ENCODE measurements around the gene NCEH1.

NCEH1 gene

DNA sequence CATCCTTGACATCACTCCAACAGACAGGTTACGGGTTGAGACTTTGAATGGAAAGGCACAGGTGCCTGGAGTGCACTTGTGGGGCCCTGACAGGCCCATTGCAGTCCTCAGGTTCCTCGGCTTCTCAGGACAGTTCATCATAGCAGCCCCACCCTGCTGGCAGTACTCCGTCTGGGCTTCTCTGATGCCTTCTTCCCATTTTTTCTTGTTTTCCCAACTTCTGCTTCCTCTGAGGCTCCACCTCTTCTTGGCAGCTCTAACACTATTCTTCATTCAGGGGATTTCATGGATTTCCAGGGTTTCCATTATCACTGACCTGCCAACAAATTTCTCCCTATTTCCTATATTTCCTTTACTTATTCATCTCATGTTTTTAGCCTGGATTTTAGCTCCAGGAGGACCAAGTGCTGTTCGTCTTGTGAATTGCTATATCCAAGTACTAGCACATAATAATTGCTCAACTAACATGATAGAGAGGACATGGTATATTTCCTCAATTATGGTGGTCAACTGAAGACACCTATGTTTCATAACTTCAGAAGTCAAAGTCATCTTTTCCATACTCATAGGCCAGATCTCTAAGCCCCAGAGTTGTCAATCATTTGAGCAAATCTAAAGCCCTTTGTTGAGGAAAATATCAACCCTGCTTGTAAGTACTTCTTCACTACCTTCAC is 16.2 kb downstream of the NCEH1 start:
- no peak overlapping the region for H4K8ac ChIP-seq (ENCODE audit: low read depth, low read length)
- H3K14ac ChIP-seq (ENCODE audit: low read length) = no peak overlapping the region
- H3K4me1 ChIP-seq (ENCODE audit: control insufficient read depth in 1 of 2, insufficient read depth in 2 of 2, low read length in 2 of 2) = no peaks in the 10 kb centered on the region
- no peaks in the 10 kb centered on the region for H3K27me3 ChIP-seq (ENCODE audit: insufficient read depth, low read length)
- no peak overlapping the region for H4K12ac ChIP-seq (ENCODE audit: low read depth, low read length)
- H3K4me3 ChIP-seq (ENCODE audit: low read depth, low read length) = no peak overlapping the region
- no peak overlapping the region for H3K27ac ChIP-seq (ENCODE audit: low read depth, low read length)
- H3K9me3 ChIP-seq (ENCODE audit: insufficient read depth, low read depth, low read length) = no peaks in the 10 kb centered on the region
- no peak overlapping the region for H3K4ac ChIP-seq (ENCODE audit: low read depth, low read length)
- no CpG with 5 or more reads among the region's 4 CpGs for WGBS (ENCODE audit: extremely low coverage, insufficient coverage, insufficient read length)
- H3K36me3 ChIP-seq (ENCODE audit: control insufficient read depth in 1 of 2, insufficient read depth in 2 of 2, low read length in 2 of 2) = no peaks in the 10 kb centered on the region
- H2AFZ ChIP-seq (ENCODE audit: insufficient read depth, low read length, poor library complexity) = no peak overlapping the region
- H3K79me2 ChIP-seq (ENCODE audit: control insufficient read depth, insufficient read depth, low read length, poor library complexity) = no peaks in the 10 kb centered on the region
- no peak overlapping the region for H2BK5ac ChIP-seq (ENCODE audit: low read depth, low read length, poor library complexity)
- H2AK5ac ChIP-seq (ENCODE audit: low read length) = no peak overlapping the region
- DNase-seq = no peak
- no peak overlapping the region for H4K91ac ChIP-seq (ENCODE audit: low read depth, low read length)
- no peak overlapping the region for H2BK12ac ChIP-seq (ENCODE audit: low read length)
- no peak overlapping the region for H3K23ac ChIP-seq (ENCODE audit: low read length)
- H3K9ac ChIP-seq (ENCODE audit: low read length) = no peak overlapping the region
- H3K79me1 ChIP-seq (ENCODE audit: low read length) = no peaks in the 10 kb centered on the region
- H3K4me2 ChIP-seq (ENCODE audit: low read length) = no peak overlapping the region
- no peak overlapping the region for H2BK120ac ChIP-seq (ENCODE audit: insufficient read depth, low read length, poor library complexity)
- H3K18ac ChIP-seq (ENCODE audit: low read length) = no peak overlapping the region

DNA sequence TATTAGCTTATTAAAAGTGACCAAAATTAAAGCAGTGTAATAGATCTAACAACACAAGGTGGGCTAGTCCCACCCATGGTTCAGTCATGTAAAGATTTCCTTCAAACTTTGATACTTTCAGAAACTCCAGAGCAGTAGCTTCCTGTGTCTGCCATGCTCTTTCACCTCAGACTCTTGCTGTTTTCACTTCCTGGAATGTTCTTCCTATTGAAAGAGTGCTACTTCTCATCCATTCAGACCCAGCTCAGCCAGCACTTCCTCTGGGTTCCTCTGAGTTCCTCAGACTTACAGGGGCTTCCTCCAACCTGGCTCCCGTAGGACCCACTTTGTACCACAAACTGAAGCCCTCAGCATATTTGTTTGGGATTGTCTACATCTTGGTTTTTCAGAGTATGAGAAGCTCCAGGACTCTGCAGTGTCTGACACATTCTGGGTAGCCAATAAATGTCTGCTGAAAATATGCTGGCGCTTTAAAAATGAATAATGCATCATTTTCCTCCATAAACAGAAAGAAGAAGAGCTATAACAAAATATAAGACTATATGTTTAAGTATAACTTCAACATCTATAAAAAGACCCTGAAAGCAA is 18.0 kb downstream of the NCEH1 start:
- no peaks in the 10 kb centered on the region for H3K36me3 ChIP-seq (ENCODE audit: control insufficient read depth in 1 of 2, insufficient read depth in 2 of 2, low read length in 2 of 2)
- no peak overlapping the region for H4K8ac ChIP-seq (ENCODE audit: low read depth, low read length)

DNA sequence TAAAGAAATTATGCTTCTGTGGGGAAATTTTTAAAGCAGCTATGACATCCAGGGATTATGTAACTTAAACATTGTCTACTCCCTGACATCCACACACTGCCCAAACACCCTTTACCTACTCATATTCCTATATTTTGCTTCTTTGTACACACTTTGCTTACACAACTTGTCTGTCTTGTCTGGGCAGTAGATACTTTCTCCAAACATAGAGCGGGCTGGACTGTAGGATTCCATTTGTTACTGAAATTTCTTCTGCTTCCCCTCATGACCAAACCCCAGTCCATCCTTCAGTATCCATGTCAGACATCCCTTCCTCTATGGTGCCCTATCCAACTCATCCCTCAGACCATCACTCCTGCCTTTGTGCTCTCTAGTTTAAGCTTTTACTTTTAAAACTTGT is 19.9 kb downstream of the NCEH1 start:
- Histone ChIP-seq H4K12ac (ENCODE audit: low read depth, low read length) (no peak overlapping the region), H2AFZ (ENCODE audit: insufficient read depth, low read length, poor library complexity) (no peak overlapping the region), H3K14ac (ENCODE audit: low read length) (no peak overlapping the region), H3K4me1 (ENCODE audit: control insufficient read depth in 1 of 2, insufficient read depth in 2 of 2, low read length in 2 of 2) (peaks cover 2 to 5% of the 10 kb centered on the region in 2 experiments), H3K9ac (ENCODE audit: low read length) (no peak overlapping the region), H3K79me2 (ENCODE audit: control insufficient read depth, insufficient read depth, low read length, poor library complexity) (no peaks in the 10 kb centered on the region), H4K91ac (ENCODE audit: low read depth, low read length) (no peak overlapping the region), H2BK120ac (ENCODE audit: insufficient read depth, low read length, poor library complexity) (no peak overlapping the region), H3K27me3 (ENCODE audit: insufficient read depth, low read length) (no peaks in the 10 kb centered on the region), H3K4ac (ENCODE audit: low read depth, low read length) (no peak overlapping the region), H3K79me1 (ENCODE audit: low read length) (no peaks in the 10 kb centered on the region), H3K23ac (ENCODE audit: low read length) (no peak overlapping the region), H2AK5ac (ENCODE audit: low read length) (no peak overlapping the region), H3K9me3 (ENCODE audit: insufficient read depth, low read depth, low read length) (no peaks in the 10 kb centered on the region), H2BK5ac (ENCODE audit: low read depth, low read length, poor library complexity) (no peak overlapping the region), H2BK12ac (ENCODE audit: low read length) (no peak overlapping the region), H3K18ac (ENCODE audit: low read length) (no peak overlapping the region), H4K8ac (ENCODE audit: low read depth, low read length) (no peak overlapping the region), H3K36me3 (ENCODE audit: control insufficient read depth in 1 of 2, insufficient read depth in 2 of 2, low read length in 2 of 2) (no peaks in the 10 kb centered on the region), H3K27ac (ENCODE audit: low read depth, low read length) (no peak overlapping the region), H3K4me2 (ENCODE audit: low read length) (no peak overlapping the region), H3K4me3 (ENCODE audit: low read depth, low read length) (no peak overlapping the region)
- WGBS (ENCODE audit: extremely low coverage, insufficient coverage, insufficient read length) = no CpG with 5 or more reads among the region's 1 CpG
- peak in 1 of 2 donors; percentile 54 for DNase-seq

More for the DNA sequence above, 18.0 kb downstream of the NCEH1 start:
- Histone ChIP-seq H4K12ac (ENCODE audit: low read depth, low read length) (no peak overlapping the region), H3K4ac (ENCODE audit: low read depth, low read length) (no peak overlapping the region), H2BK5ac (ENCODE audit: low read depth, low read length, poor library complexity) (no peak overlapping the region), H3K23ac (ENCODE audit: low read length) (no peak overlapping the region), H4K91ac (ENCODE audit: low read depth, low read length) (no peak overlapping the region), H3K4me2 (ENCODE audit: low read length) (no peak overlapping the region), H3K79me2 (ENCODE audit: control insufficient read depth, insufficient read depth, low read length, poor library complexity) (no peaks in the 10 kb centered on the region), H3K27me3 (ENCODE audit: insufficient read depth, low read length) (no peaks in the 10 kb centered on the region), H3K9me3 (ENCODE audit: insufficient read depth, low read depth, low read length) (no peaks in the 10 kb centered on the region), H2AFZ (ENCODE audit: insufficient read depth, low read length, poor library complexity) (no peak overlapping the region), H3K4me3 (ENCODE audit: low read depth, low read length) (no peak overlapping the region), H3K14ac (ENCODE audit: low read length) (no peak overlapping the region), H3K4me1 (ENCODE audit: control insufficient read depth in 1 of 2, insufficient read depth in 2 of 2, low read length in 2 of 2) (no peaks in the 10 kb centered on the region), H3K18ac (ENCODE audit: low read length) (no peak overlapping the region), H2BK120ac (ENCODE audit: insufficient read depth, low read length, poor library complexity) (no peak overlapping the region), H3K27ac (ENCODE audit: low read depth, low read length) (no peak overlapping the region), H2AK5ac (ENCODE audit: low read length) (no peak overlapping the region), H2BK12ac (ENCODE audit: low read length) (no peak overlapping the region), H3K79me1 (ENCODE audit: low read length) (no peaks in the 10 kb centered on the region), H3K9ac (ENCODE audit: low read length) (no peak overlapping the region)
- DNase-seq = no peak
- WGBS (ENCODE audit: extremely low coverage, insufficient coverage, insufficient read length) = no CpG with 5 or more reads among the region's 2 CpGs

DNA sequence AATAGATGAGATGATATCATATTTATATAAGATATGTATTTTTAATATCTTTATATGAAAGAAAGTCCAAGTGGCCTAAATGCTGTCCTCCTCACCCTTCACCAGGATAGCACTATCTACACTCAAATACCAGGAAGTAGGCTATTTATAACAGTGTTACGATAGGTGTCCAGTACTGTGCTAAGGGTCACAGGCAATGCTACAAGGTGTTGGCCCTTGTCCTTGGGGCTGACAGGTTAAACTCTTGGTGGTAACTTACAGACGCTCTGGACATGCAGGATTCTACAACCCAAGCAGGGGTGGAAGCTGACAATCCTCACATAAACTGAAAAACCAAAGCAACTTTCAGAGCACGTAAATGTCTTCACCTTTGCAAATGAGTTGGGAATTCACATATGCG is 22.3 kb downstream of the NCEH1 start:
- Histone ChIP-seq H4K91ac (ENCODE audit: low read depth, low read length) (no peak overlapping the region), H2AK5ac (ENCODE audit: low read length) (no peak overlapping the region), H3K79me2 (ENCODE audit: control insufficient read depth, insufficient read depth, low read length, poor library complexity) (no peaks in the 10 kb centered on the region), H3K36me3 (ENCODE audit: control insufficient read depth in 1 of 2, insufficient read depth in 2 of 2, low read length in 2 of 2) (no peaks in the 10 kb centered on the region), H3K18ac (ENCODE audit: low read length) (no peak overlapping the region), H3K14ac (ENCODE audit: low read length) (no peak overlapping the region), H2AFZ (ENCODE audit: insufficient read depth, low read length, poor library complexity) (no peak overlapping the region), H3K9me3 (ENCODE audit: insufficient read depth, low read depth, low read length) (no peaks in the 10 kb centered on the region), H3K23ac (ENCODE audit: low read length) (no peak overlapping the region), H4K12ac (ENCODE audit: low read depth, low read length) (no peak overlapping the region), H3K4ac (ENCODE audit: low read depth, low read length) (no peak overlapping the region), H2BK120ac (ENCODE audit: insufficient read depth, low read length, poor library complexity) (no peak overlapping the region), H3K79me1 (ENCODE audit: low read length) (no peaks in the 10 kb centered on the region), H2BK5ac (ENCODE audit: low read depth, low read length, poor library complexity) (no peak overlapping the region), H3K9ac (ENCODE audit: low read length) (no peak overlapping the region), H3K27ac (ENCODE audit: low read depth, low read length) (no peak overlapping the region), H2BK12ac (ENCODE audit: low read length) (no peak overlapping the region), H3K27me3 (ENCODE audit: insufficient read depth, low read length) (no peaks in the 10 kb centered on the region), H3K4me2 (ENCODE audit: low read length) (no peak overlapping the region), H3K4me1 (ENCODE audit: control insufficient read depth in 1 of 2, insufficient read depth in 2 of 2, low read length in 2 of 2) (peaks cover 4 to 8% of the 10 kb centered on the region in 2 experiments), H3K4me3 (ENCODE audit: low read depth, low read length) (no peak overlapping the region), H4K8ac (ENCODE audit: low read depth, low read length) (no peak overlapping the region)
- no CpG with 5 or more reads among the region's 4 CpGs for WGBS (ENCODE audit: extremely low coverage, insufficient coverage, insufficient read length)
- DNase-seq = peak in 1 of 2 donors; percentile 55
